ENCODE measurements around the gene KHDC1L.
"Not testable (repeated sequence)": the region's sequence is repeated elsewhere in the genome, so short reads cannot be mapped to it uniquely, and the experiment has no call there.

Gene KHDC1L

GRCh38 chr6:73207221-73207837 lies 18.0 kb downstream of the KHDC1L start:
- DNase-seq (ENCODE audit: low read depth in 2 of 2), result no peak

GRCh38 chr6:73204252-73204651 lies 21.0 kb downstream of the KHDC1L start:
- DNase-seq (ENCODE audit: low read depth in 2 of 2), result no peak

- no peak for DNase-seq (ENCODE audit: low read depth in 2 of 2)
Measured at GRCh38 chr6:73203098-73203497, 22.2 kb downstream of the KHDC1L start.

- DNase-seq (ENCODE audit: low read depth in 2 of 2), result no peak
Measured at GRCh38 chr6:73200735-73201134, 24.6 kb downstream of the KHDC1L start.

GRCh38 chr6:73200247-73200646 lies 25.0 kb downstream of the KHDC1L start:
- DNase-seq (ENCODE audit: low read depth in 2 of 2), result no peak

- no peak for DNase-seq (ENCODE audit: low read depth in 2 of 2)
Measured at GRCh38 chr6:73194744-73195143, 30.6 kb downstream of the KHDC1L start.

GRCh38 chr6:73193302-73193701 lies 32.0 kb downstream of the KHDC1L start:
- DNase-seq (ENCODE audit: low read depth in 2 of 2), result not testable (repeated sequence)

GRCh38 chr6:73182021-73182607 lies 43.2 kb downstream of the KHDC1L start:
- DNase-seq (ENCODE audit: low read depth in 2 of 2), result no peak

- peak; percentile 41 to 46 for DNase-seq (ENCODE audit: low read depth in 2 of 2)
Measured at GRCh38 chr6:73180763-73181619, 44.3 kb downstream of the KHDC1L start.

GRCh38 chr6:73180076-73180738 lies 45.1 kb downstream of the KHDC1L start:
- no peak for DNase-seq (ENCODE audit: low read depth in 2 of 2)

GRCh38 chr6:73177221-73177944 lies 47.9 kb downstream of the KHDC1L start:
- DNase-seq (ENCODE audit: low read depth in 2 of 2), result no peak

GRCh38 chr6:73176057-73176456 lies 49.2 kb downstream of the KHDC1L start:
- DNase-seq (ENCODE audit: low read depth in 2 of 2), result no peak

- no peak for DNase-seq (ENCODE audit: low read depth in 2 of 2)
Measured at GRCh38 chr6:73174646-73175045, 50.6 kb downstream of the KHDC1L start.
